Mucosa of descending colon (tissue), 3 donors: ENCODE measurements around the gene F12. TPM values are rescaled to one million over a fixed set of nuclear protein-coding genes. Genes with fewer than 3 reads are reported as not detected.
A peak's percentile ranks its signal among the peaks of the same experiment; 100 is the strongest.

Experiments
- ATAC-seq: fragments of 200-7000 bp; cut with Tn5 transposase; one replicate; pipeline ENCODE4 v1.9.1; 2020; ENCODE audit warnings: mild to moderate bottlenecking, moderate library complexity
- DNase-seq, 3 donors: peaks; one replicate each; pipeline ENCODE4 v3.0.0-alpha.2; 2020
- H3K36me3 ChIP-seq: fragments of 200-600 bp; one replicate; pipeline ENCODE4 v1.8.0; 2021; ENCODE audit warnings: low read depth, mild to moderate bottlenecking
- H3K4me1 ChIP-seq: fragments of 200-600 bp; one replicate; pipeline ENCODE4 v1.8.0; 2021; ENCODE audit warnings: low read depth, mild to moderate bottlenecking
- H3K4me3 ChIP-seq: fragments of 200-600 bp; one replicate; pipeline ENCODE4 v1.8.0; 2021; ENCODE audit warnings: mild to moderate bottlenecking
- H3K9me3 ChIP-seq: fragments of 200-600 bp; one replicate; pipeline ENCODE4 v1.8.0; 2021; ENCODE audit warnings: mild to moderate bottlenecking
- intact Hi-C, 2 donors: fragments of 100-400 bp; cut with DNase I in 1 of 2; cut with micrococcal nuclease in 1 of 2; formaldehyde crosslinking; loops; one replicate each; pipeline versions ENCODE4 v1.11.0 to v1.11.1; 2022; cut with DNase I, micrococcal nuclease
- total RNA-seq, 3 donors: library from RNA; stranded (reverse); fragmentation: NEBNext Ultra II Directional in 2 of 3; extraction: Animal tissue kit (Norgen Biotek cat#: 25700) in 2 of 3; gene quantifications; one replicate each; pipeline versions ENCODE4 v1.2.1 to v1.2.4, GENCODE V29; 2021 to 2023
- TF ChIP-seq, protein P1 (sequence below): fragments of 200-600 bp; IDR thresholded peaks from one replicate; pipeline ENCODE4 v1.8.0; 2022; ENCODE audit warnings: antibody characterized with exemption, mild to moderate bottlenecking
- donor health status: DM: no; HTN: no; CAD: no; lungs with moderate emphysema.
- donor health status: DM: no; HTN: no; CAD: no.
- donor health status: DM: no; HTN: yes; CAD: no.

F12 gene
- total RNA-seq, 3 donors from 2014 or later = 3.0 to 9.2 (median 7.0) TPM

DNA sequence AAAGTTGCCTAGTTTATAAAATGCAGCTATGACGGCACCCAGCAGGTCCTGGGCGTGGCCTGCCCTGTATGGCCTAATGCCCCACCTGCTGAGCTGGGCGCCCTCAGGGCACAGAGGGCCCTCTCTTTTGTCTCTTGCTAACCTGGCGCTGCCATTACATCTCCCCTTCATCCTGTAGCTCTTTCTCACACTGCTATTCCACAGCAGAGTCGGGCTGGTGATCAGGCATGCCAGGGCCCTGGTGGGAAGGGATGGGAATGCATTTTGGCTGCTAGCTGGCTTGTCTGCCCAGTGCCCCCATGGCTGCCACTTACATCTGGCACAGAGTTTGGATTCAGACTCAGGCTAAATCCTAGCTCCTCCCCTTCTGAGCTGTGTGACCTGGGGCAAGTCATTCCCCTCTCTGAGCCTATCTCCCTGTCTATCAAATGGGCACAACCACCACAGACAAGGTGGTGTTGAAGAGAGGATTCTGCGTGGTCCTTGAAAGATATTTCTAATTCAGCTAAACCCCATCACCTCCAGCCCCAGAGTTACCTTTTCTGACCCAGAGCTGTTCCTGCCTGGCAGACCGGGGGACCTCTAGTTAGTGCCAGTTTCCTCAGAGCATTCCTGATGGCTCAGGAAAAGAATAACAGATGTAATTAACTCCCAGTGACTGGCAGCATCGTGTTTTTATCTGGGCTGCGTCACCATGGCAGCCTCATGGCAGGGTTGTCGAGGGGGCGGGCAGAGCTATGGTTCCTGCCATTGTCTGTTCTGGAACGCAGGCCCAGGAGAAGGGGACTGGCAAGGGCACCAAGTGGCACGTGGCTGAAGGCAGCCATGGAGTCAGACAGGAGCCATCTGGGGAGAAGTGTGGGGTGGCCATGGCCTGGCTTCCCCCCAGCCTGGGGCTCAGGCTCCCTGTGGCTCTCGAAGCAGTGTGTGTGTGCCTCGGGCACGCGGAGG is 43.6 kb upstream of the F12 start:
- H3K4me3 ChIP-seq = no peak overlapping the region
- H3K36me3 ChIP-seq = no peaks in the 10 kb centered on the region
- peaks cover 14% of the 10 kb centered on the region for H3K4me1 ChIP-seq
- TF ChIP-seq, protein P1, sequence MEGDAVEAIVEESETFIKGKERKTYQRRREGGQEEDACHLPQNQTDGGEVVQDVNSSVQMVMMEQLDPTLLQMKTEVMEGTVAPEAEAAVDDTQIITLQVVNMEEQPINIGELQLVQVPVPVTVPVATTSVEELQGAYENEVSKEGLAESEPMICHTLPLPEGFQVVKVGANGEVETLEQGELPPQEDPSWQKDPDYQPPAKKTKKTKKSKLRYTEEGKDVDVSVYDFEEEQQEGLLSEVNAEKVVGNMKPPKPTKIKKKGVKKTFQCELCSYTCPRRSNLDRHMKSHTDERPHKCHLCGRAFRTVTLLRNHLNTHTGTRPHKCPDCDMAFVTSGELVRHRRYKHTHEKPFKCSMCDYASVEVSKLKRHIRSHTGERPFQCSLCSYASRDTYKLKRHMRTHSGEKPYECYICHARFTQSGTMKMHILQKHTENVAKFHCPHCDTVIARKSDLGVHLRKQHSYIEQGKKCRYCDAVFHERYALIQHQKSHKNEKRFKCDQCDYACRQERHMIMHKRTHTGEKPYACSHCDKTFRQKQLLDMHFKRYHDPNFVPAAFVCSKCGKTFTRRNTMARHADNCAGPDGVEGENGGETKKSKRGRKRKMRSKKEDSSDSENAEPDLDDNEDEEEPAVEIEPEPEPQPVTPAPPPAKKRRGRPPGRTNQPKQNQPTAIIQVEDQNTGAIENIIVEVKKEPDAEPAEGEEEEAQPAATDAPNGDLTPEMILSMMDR = no peak
- no peaks in the 10 kb centered on the region for H3K9me3 ChIP-seq
- intact Hi-C loops = loop anchor here (5.0 kb wide), 1 partner anchor 61 kb away; no protein-coding TSS in a partner anchor
- no peak for ATAC-seq
- DNase-seq = peak in 1 of 3 donors; percentile 57

DNA sequence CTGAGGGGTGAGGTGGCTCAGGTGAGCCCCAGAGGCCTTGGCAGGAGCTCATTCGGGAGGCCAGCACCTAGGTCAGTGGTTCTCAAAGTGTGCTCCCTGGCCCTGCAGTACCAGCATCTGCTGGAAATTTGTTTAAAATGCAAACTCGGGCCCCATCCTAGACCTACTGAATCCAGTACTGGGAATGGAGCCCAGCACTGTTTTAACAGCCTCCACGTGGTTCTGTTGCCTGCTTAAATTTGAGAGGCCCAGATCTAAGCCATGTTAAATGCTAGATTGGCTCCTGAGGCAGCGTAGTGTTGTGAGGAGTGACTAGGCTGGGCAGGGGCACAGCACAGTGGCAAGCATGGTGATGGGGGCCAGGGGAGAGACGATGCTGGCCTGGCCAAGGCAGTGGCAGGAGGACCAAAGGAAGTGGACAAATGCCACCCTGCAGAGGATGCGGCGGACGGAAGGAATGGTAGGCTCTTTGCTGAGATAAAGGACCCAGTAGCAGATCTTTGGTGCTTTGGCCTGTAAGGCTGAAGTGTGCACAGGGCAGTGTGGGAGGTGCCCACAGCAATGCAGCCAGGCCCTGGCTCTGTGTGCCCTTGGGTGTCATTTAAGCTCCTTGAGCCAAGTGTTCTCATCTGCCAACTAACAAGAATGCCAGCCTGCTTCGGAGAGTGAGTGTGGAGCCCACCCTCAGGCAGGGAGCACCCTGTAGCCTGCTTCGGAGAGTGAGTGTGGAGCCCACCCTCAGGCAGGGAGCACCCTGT is 41.5 kb upstream of the F12 start:
- intact Hi-C loops = loop anchor here (5.0 kb wide), 1 partner anchor 59 kb away; no protein-coding TSS in a partner anchor

DNA sequence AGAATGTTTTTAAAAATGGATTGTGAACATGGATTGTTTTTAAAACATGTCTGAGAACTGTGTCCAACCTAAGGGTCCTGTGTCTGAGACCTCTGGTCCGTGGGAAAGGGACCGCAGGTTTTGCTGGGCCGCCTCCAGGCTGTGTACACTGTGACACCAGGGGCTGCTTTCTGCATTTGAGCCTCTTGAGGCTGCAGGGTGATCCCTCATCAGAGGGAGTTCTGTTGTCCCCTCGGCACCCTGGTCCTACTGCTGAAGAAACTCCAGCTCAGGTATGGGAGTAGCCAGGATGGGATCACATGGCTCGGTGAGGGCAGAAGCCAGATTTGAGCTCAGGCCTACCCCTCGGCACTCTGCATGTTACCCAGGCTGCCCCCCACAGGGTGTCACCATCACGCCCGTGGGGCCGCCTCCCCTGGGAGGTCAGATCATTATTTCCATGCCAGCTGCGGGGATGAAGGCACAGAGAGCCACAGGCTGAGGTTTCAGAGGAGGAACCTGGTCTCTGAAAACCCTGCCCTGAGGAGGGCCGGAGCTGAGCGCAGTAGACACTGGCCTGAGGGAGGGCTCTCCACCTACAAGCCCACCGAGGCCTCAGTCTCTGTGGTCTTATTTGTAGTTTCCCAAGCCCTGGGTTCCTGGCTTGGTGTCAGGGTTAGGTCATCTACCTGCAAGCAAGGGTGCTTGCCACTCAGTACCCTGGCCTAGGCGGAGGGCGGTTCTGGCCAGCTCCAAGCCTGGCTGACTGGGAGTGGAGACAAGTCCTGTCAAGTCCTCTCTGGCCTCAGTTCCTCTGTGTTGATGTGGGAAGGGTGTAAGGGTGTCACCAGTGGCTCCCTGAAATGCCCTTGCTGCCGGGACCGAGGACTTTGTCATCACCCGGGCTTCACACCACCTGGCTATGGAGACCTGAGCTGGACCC is 40.0 kb upstream of the F12 start:
- DNase-seq (peak in 1 of 3 donors; percentile 46), ATAC-seq (no peak)
- TF ChIP-seq, protein P1 = no peak
- Histone ChIP-seq H3K36me3 (no peaks in the 10 kb centered on the region), H3K4me1 (peaks cover 27% of the 10 kb centered on the region), H3K4me3 (no peak overlapping the region), H3K9me3 (no peaks in the 10 kb centered on the region)
- intact Hi-C loops = loop anchor here (5.0 kb wide), 1 partner anchor 57 kb away; no protein-coding TSS in a partner anchor

More for the DNA sequence above, 41.5 kb upstream of the F12 start:
- Histone ChIP-seq H3K4me1 (peaks cover 23% of the 10 kb centered on the region), H3K36me3 (no peaks in the 10 kb centered on the region), H3K4me3 (no peak overlapping the region), H3K9me3 (no peaks in the 10 kb centered on the region)
- TF ChIP-seq, protein P1 = no peak
- ATAC-seq = no peak
- peak in 1 of 3 donors; percentile 40 for DNase-seq

DNA sequence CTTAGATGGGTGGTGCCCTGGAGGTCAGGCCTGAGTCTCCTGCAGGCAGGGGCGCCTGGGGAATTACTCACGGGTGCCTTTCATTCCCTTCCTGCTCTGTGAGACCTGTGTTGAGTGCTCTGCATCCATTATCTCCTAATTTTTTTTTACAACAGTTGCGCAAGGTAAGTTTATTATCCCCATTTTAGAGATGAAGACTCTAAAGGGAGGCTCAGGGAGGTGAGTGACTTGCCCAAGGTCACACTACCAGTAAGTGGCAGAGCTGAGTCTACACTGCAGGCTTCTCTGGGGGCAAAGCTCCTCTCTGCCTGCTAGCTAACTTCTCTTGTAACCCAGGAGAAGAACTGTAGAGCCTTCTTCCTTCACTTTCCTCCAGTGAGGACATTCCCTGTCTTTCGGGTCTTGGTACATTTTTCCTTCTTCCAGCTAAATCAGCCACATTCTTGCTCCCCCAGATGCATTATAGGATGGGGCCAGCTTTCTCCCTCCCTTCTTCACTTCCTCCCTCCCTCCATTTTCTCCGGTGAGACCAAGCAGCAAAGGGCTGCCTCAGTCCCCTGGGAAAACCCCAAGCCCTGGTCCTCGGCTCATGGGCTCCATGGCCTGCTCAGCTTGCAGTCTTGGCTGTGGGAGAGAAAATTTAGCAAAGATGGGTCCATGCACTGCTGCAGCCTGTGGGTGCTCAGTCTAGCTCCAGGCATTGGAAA is 39.0 kb upstream of the F12 start:
- ATAC-seq = no peak
- peaks cover 21% of the 10 kb centered on the region for H3K4me1 ChIP-seq

More for the DNA sequence above, 39.0 kb upstream of the F12 start:
- no peak overlapping the region for H3K4me3 ChIP-seq
- TF ChIP-seq, protein P1 = no peak
- DNase-seq = no peak
- intact Hi-C loops = no loop called here
- no peaks in the 10 kb centered on the region for H3K36me3 ChIP-seq
- H3K9me3 ChIP-seq = no peaks in the 10 kb centered on the region
